ENCODE results near the gene GALR2. TPM values are rescaled to one million over a fixed set of nuclear protein-coding genes. Genes with fewer than 3 reads are reported as not detected.

GALR2 gene
- total RNA-seq, 1 donor from 2014 or later: not detected

DNA sequence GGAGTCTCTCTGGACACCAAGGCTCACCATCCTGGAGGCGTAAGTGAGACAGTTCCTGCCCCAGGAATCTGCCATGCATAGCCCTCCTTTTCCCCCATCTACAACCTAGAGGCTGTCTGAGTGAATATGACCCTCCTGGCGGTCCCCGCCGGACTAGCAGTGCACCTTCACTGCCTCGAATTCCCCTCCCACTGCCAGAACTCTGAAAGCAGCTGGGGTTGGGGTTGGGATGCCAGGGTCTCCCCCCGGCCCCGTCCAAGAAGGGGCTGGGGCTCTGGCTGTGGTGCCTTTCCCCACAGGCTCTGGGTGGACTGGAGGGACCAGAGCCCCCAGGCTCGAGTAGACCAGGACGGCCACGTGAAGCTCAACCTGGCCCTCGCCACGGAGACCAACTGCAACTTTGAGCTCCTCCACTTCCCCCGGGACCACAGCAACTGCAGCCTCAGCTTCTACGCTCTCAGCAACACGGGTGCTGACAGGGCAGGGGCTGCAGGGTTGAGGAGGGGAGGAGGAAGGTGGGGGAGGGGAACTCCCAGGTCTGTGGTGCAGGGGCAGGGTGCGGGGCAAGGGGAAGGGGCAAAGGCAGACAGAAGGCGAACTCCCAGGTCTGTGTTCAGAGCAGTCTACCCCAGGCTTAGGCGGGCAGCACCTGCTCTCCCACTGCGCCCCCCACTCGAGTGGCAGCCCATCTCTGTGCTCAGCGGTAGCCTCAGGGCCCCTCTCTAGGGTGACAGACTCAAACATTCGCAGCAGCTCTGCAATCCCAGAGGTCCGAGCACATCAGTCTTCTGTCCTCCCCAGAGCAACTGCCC, 5.6 kb downstream of the GALR2 start:
- no peak overlapping the region for H3K4me3 Mint-ChIP-seq (ENCODE audit: unreplicated experiment)

GRCh38 chr17:76080768-76081287, 6.2 kb downstream of the GALR2 start:
- H3K36me3 Mint-ChIP-seq (ENCODE audit: low read depth, unreplicated experiment): peaks cover 14% of the 10 kb centered on the region
- H3K27me3 Mint-ChIP-seq (ENCODE audit: unreplicated experiment): peaks cover 37% of the 10 kb centered on the region
- TF ChIP-seq, protein P1, sequence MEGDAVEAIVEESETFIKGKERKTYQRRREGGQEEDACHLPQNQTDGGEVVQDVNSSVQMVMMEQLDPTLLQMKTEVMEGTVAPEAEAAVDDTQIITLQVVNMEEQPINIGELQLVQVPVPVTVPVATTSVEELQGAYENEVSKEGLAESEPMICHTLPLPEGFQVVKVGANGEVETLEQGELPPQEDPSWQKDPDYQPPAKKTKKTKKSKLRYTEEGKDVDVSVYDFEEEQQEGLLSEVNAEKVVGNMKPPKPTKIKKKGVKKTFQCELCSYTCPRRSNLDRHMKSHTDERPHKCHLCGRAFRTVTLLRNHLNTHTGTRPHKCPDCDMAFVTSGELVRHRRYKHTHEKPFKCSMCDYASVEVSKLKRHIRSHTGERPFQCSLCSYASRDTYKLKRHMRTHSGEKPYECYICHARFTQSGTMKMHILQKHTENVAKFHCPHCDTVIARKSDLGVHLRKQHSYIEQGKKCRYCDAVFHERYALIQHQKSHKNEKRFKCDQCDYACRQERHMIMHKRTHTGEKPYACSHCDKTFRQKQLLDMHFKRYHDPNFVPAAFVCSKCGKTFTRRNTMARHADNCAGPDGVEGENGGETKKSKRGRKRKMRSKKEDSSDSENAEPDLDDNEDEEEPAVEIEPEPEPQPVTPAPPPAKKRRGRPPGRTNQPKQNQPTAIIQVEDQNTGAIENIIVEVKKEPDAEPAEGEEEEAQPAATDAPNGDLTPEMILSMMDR (IDR thresholded peaks at IDR 0.05; ENCODE audit: unreplicated experiment): no peak
- H3K27ac Mint-ChIP-seq (ENCODE audit: unreplicated experiment): no peak overlapping the region
- no peaks in the 10 kb centered on the region for H3K9me3 Mint-ChIP-seq (ENCODE audit: unreplicated experiment)
- DNase-seq (ENCODE audit: low spot score): no peak
- peaks cover 7% of the 10 kb centered on the region for H3K4me1 Mint-ChIP-seq (ENCODE audit: unreplicated experiment)
- no peak overlapping the region for H3K4me3 Mint-ChIP-seq (ENCODE audit: unreplicated experiment)

More for the DNA sequence above, 5.6 kb downstream of the GALR2 start:
- Mint-ChIP-seq H3K27ac (ENCODE audit: unreplicated experiment) (no peak overlapping the region), H3K36me3 (ENCODE audit: low read depth, unreplicated experiment) (peaks cover 14% of the 10 kb centered on the region), H3K27me3 (ENCODE audit: unreplicated experiment) (peaks cover 44% of the 10 kb centered on the region), H3K4me1 (ENCODE audit: unreplicated experiment) (peaks cover 14% of the 10 kb centered on the region), H3K9me3 (ENCODE audit: unreplicated experiment) (no peaks in the 10 kb centered on the region)
- no peak for DNase-seq (ENCODE audit: low spot score)
- TF ChIP-seq, protein P1 (IDR thresholded peaks at IDR 0.05; ENCODE audit: unreplicated experiment): no peak

DNA sequence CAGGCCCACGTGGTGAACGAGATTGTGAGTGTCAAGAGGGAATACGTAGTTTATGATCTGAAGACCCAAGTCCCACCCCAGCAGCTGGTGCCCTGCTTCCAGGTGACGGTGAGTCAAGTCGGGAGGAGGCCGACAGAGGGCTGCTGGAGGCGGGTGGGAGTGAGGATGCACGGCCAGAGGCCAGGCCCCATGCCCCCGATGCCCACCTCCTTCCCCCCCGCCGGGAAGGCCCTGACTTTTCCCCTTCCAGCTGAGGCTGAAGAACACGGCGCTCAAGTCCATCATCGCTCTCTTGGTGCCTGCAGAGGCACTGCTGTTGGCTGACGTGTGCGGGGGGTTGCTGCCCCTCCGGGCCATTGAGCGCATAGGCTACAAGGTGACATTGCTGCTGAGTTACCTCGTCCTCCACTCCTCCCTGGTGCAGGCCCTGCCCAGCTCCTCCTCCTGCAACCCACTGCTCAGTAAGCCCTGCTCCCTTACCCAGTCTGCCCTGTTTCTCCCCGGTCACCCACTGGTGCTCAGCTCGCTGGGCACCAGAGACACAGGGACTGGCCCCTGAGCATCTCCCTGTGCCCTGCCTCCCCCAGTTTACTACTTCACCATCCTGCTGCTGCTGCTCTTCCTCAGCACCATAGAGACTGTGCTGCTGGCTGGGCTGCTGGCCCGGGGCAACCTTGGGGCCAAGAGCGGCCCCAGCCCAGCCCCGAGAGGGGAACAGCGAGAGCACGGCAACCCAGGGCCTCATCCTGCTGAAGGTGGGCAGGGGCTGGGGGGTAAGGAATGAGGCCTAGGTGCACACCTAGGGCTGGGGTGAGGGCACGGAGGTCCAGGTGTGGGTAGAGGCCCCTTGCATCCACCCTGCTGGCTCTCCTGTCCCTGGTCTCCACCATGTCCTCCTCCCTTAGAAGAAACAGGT, 7.0 kb downstream of the GALR2 start:
- Mint-ChIP-seq H3K36me3 (ENCODE audit: low read depth, unreplicated experiment) (peaks cover 15% of the 10 kb centered on the region), H3K9me3 (ENCODE audit: unreplicated experiment) (no peaks in the 10 kb centered on the region), H3K27ac (ENCODE audit: unreplicated experiment) (no peak overlapping the region), H3K4me3 (ENCODE audit: unreplicated experiment) (no peak overlapping the region), H3K27me3 (ENCODE audit: unreplicated experiment) (peaks cover 34% of the 10 kb centered on the region), H3K4me1 (ENCODE audit: unreplicated experiment) (peaks cover 7% of the 10 kb centered on the region)
- TF ChIP-seq, protein P1 (IDR thresholded peaks at IDR 0.05; ENCODE audit: unreplicated experiment): no peak
- DNase-seq (ENCODE audit: low spot score): no peak

DNA sequence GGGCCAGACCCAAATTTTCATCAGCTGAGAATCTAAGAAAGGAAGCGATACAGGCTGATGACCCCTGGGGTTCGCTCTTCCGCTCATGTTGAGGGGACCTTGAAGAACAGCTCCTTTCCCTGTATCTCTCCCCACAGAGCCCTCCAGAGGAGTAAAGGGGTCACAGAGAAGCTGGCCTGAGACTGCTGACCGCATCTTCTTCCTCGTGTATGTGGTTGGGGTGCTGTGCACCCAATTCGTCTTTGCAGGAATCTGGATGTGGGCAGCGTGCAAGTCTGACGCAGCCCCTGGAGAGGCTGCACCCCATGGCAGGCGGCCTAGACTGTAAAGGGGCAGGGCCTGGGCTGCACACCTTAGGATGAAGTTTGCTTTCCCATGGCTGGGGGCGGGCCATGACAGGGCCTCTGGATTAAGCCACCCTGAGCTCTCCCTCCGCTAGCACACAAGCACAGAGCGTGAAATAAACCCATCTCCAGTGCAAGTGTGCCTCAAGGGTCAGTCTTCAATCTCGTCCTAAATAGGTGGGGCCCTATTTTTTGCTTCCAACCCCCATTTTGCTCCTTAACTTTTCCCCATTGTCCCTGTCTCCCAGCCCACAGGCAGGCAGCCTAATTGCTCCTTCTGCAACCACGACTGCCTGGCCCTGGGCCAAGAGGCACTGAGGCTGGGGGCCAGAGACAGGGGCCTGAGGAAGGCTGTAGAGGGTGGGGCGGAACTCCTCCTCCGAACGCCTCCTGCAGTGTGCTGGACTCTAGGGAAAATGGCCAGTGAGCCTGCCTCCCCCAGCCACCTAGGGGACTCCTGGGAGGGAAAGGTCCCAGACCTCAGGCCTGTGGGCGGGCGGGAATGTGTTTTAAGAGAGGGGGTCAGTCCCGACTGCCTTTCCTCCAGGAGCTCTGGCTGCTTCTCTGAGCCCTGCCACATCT, 8.0 kb downstream of the GALR2 start:
- TF ChIP-seq, protein P1 (IDR thresholded peaks at IDR 0.05; ENCODE audit: unreplicated experiment): no peak
- peaks cover 17% of the 10 kb centered on the region for H3K36me3 Mint-ChIP-seq (ENCODE audit: low read depth, unreplicated experiment)
- no peak for DNase-seq (ENCODE audit: low spot score)

More for the DNA sequence above, 8.0 kb downstream of the GALR2 start:
- Mint-ChIP-seq H3K9me3 (ENCODE audit: unreplicated experiment) (no peaks in the 10 kb centered on the region), H3K4me3 (ENCODE audit: unreplicated experiment) (no peak overlapping the region), H3K27me3 (ENCODE audit: unreplicated experiment) (peaks cover 32% of the 10 kb centered on the region), H3K4me1 (ENCODE audit: unreplicated experiment) (peaks cover 5% of the 10 kb centered on the region), H3K27ac (ENCODE audit: unreplicated experiment) (no peak overlapping the region)

Data from endothelial cell (in vitro differentiated cells).